ENCODE results near the gene ASPG. TPM values are rescaled to one million over a fixed set of nuclear protein-coding genes. Genes with fewer than 3 reads are reported as not detected.

The ASPG gene
- total RNA-seq, 2 experiments from 2014 or later: not detected

- Histone ChIP-seq H3K9me3 (ENCODE audit: control insufficient read depth in 1 of 2, insufficient read depth in 1 of 2, low read length in 2 of 2) (no peaks in the 10 kb centered on the region), H3K4me1 (ENCODE audit: insufficient read depth, low read length) (no peaks in the 10 kb centered on the region), H3K4me3 (ENCODE audit: low read length) (no peak overlapping the region), H3K27me3 (ENCODE audit: control insufficient read depth in 1 of 2, insufficient read depth in 2 of 2, low read length in 2 of 2) (no peaks in the 10 kb centered on the region), H3K27ac (ENCODE audit: low read depth in 1 of 2, low read length in 2 of 2) (no peak overlapping the region), H3K36me3 (ENCODE audit: insufficient read depth, low read length) (no peaks in the 10 kb centered on the region)
- H3K9me3 Mint-ChIP-seq: no peaks in the 10 kb centered on the region
- no peaks in the 10 kb centered on the region for H3K4me1 Mint-ChIP-seq (ENCODE audit: low read depth)
- H3K36me3 Mint-ChIP-seq (ENCODE audit: low read depth): no peaks in the 10 kb centered on the region
- ChIA-PET POLR2A (no interaction called here), CTCF (no interaction called here)
- no peak overlapping the region for H3K27ac Mint-ChIP-seq
- H3K27me3 Mint-ChIP-seq: no peaks in the 10 kb centered on the region
- no peak for TF ChIP-seq CTCF (IDR thresholded peaks at IDR 0.05)
- no peak for DNase-seq
- no peak for ATAC-seq (ENCODE audit: poor library complexity)
- no peak overlapping the region for H3K4me3 Mint-ChIP-seq
- intact Hi-C loops (cut with DNase I, micrococcal nuclease): no loop called here
These were observed 79.0 kb downstream of the ASPG start for GRCh38 chr14:104164512-104164911.

Small RNA genes lying within 50 kb of the gene (microRNA-seq; reads per million reads assigned to microRNA genes)
- gene MIR203A (ENCODE audit: borderline microRNAs expressed, borderline replicate concordance): not detected
- not detected for gene MIR203B (ENCODE audit: borderline microRNAs expressed, borderline replicate concordance)

Other genes starting within 250 kb of the ASPG start
- 10 to 100 TPM; 14.3 to 14.4 TPM for gene PPP1R13B, start 238.1 kb upstream of the ASPG start, total RNA-seq
- gene TDRD9, start 157.2 kb upstream of the ASPG start, total RNA-seq: under 1 TPM; 0.17 to 0.27 TPM
- not detected for gene RD3L, start 143.2 kb upstream of the ASPG start, total RNA-seq
- under 1 TPM; 0.25 to 0.31 TPM for gene KIF26A, start 52.9 kb downstream of the ASPG start, total RNA-seq

All from CD4-positive, alpha-beta T cell (primary cell).